Measurements from ENCODE around the gene DTNA.
"Not testable (repeated sequence)": the region's sequence is repeated elsewhere in the genome, so short reads cannot be mapped to it uniquely, and the experiment has no call there.

Gene DTNA

GRCh38 chr18:34718610-34719009 lies 8.5 kb downstream of the DTNA start:
- Histone ChIP-seq H3K27ac (ENCODE audit: poor library complexity, severe bottlenecking) (no peak overlapping the region), H3K4me1 (ENCODE audit: insufficient read depth, poor library complexity, severe bottlenecking) (no peaks in the 10 kb centered on the region), H3K9me3 (ENCODE audit: severe bottlenecking) (no peaks in the 10 kb centered on the region), H3K36me3 (ENCODE audit: low read depth) (no peaks in the 10 kb centered on the region), H3K27me3 (ENCODE audit: insufficient read depth, poor library complexity, severe bottlenecking) (no peaks in the 10 kb centered on the region), H3K4me3 (ENCODE audit: severe bottlenecking) (no peak overlapping the region)
- DNase-seq (ENCODE audit: low spot score), result no peak
- TF ChIP-seq, protein P1, sequence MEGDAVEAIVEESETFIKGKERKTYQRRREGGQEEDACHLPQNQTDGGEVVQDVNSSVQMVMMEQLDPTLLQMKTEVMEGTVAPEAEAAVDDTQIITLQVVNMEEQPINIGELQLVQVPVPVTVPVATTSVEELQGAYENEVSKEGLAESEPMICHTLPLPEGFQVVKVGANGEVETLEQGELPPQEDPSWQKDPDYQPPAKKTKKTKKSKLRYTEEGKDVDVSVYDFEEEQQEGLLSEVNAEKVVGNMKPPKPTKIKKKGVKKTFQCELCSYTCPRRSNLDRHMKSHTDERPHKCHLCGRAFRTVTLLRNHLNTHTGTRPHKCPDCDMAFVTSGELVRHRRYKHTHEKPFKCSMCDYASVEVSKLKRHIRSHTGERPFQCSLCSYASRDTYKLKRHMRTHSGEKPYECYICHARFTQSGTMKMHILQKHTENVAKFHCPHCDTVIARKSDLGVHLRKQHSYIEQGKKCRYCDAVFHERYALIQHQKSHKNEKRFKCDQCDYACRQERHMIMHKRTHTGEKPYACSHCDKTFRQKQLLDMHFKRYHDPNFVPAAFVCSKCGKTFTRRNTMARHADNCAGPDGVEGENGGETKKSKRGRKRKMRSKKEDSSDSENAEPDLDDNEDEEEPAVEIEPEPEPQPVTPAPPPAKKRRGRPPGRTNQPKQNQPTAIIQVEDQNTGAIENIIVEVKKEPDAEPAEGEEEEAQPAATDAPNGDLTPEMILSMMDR (IDR thresholded peaks at IDR 0.05; ENCODE audit: poor library complexity, severe bottlenecking), result no peak
- no peak for ATAC-seq (ENCODE audit: low read depth)

- ATAC-seq (ENCODE audit: low read depth), result no peak
These were observed 10.1 kb downstream of the DTNA start for GRCh38 chr18:34720220-34720619.

DNA sequence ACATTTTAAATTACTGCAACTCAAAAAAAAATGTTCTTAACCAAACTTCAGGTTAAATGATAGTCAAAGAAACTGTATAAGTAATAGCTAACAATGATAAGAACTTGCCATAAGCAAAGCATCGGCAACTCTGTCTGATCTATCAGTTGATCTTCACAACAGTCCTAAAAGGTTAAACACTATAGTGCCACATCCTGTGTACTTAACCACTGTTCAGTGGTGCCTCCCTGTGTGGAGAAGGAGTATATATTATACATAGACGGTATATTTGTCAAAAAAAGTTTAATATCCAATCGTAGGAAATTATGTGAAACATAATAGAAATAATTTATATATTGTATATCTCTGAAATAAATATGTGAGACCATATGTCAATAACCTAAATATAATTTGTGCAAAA lies 13.0 kb downstream of the DTNA start:
- DNase-seq (ENCODE audit: low spot score) (no peak), ATAC-seq (ENCODE audit: low read depth) (peak; percentile 76)
- no peaks in the 10 kb centered on the region for H3K9me3 ChIP-seq (ENCODE audit: severe bottlenecking)

More at GRCh38 chr18:34720220-34720619, 10.1 kb downstream of the DTNA start:
- H3K4me3 ChIP-seq (ENCODE audit: severe bottlenecking), result no peak overlapping the region
- no peaks in the 10 kb centered on the region for H3K4me1 ChIP-seq (ENCODE audit: insufficient read depth, poor library complexity, severe bottlenecking)
- no peaks in the 10 kb centered on the region for H3K27me3 ChIP-seq (ENCODE audit: insufficient read depth, poor library complexity, severe bottlenecking)
- H3K27ac ChIP-seq (ENCODE audit: poor library complexity, severe bottlenecking), result no peak overlapping the region
- no peak for DNase-seq (ENCODE audit: low spot score)
- no peaks in the 10 kb centered on the region for H3K36me3 ChIP-seq (ENCODE audit: low read depth)
- no peaks in the 10 kb centered on the region for H3K9me3 ChIP-seq (ENCODE audit: severe bottlenecking)
- TF ChIP-seq, protein P1 (IDR thresholded peaks at IDR 0.05; ENCODE audit: poor library complexity, severe bottlenecking), result no peak

DNA sequence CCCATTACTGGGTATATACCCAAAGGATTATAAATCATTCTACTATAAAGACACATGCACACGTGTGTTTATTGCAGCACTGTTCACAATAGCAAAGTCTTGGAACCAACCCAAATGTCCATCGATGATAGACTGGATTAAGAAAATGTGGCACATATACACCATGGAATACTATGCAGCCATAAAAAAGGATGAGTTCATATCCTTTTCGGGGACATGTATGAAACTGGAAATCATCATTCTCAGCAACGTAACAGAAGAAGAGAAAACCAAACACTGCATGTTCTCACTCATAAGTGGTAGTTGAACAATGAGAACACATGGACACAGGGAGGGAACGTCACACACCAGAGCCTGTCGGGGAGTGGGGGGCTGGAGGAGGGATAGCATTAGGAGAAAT lies 15.6 kb downstream of the DTNA start:
- H3K4me1 ChIP-seq (ENCODE audit: insufficient read depth, poor library complexity, severe bottlenecking); H3K9me3 ChIP-seq (ENCODE audit: severe bottlenecking); H3K36me3 ChIP-seq (ENCODE audit: low read depth); H3K4me3 ChIP-seq (ENCODE audit: severe bottlenecking); H3K27me3 ChIP-seq (ENCODE audit: insufficient read depth, poor library complexity, severe bottlenecking); ATAC-seq (ENCODE audit: low read depth); H3K27ac ChIP-seq (ENCODE audit: poor library complexity, severe bottlenecking); DNase-seq (ENCODE audit: low spot score): not testable (repeated sequence)

More for the DNA sequence above, 13.0 kb downstream of the DTNA start:
- no peaks in the 10 kb centered on the region for H3K36me3 ChIP-seq (ENCODE audit: low read depth)
- TF ChIP-seq, protein P1 (IDR thresholded peaks at IDR 0.05; ENCODE audit: poor library complexity, severe bottlenecking), result peak; percentile 45
- H3K4me3 ChIP-seq (ENCODE audit: severe bottlenecking), result no peak overlapping the region
- no peaks in the 10 kb centered on the region for H3K27me3 ChIP-seq (ENCODE audit: insufficient read depth, poor library complexity, severe bottlenecking)
- H3K4me1 ChIP-seq (ENCODE audit: insufficient read depth, poor library complexity, severe bottlenecking), result no peaks in the 10 kb centered on the region
- H3K27ac ChIP-seq (ENCODE audit: poor library complexity, severe bottlenecking), result no peak overlapping the region

GRCh38 chr18:34726286-34727004 lies 16.3 kb downstream of the DTNA start:
- TF ChIP-seq, protein P1 (IDR thresholded peaks at IDR 0.05; ENCODE audit: poor library complexity, severe bottlenecking), result no peak

More at GRCh38 chr18:34726286-34727004, 16.3 kb downstream of the DTNA start:
- no peak overlapping the region for H3K27ac ChIP-seq (ENCODE audit: poor library complexity, severe bottlenecking)
- no peak overlapping the region for H3K4me3 ChIP-seq (ENCODE audit: severe bottlenecking)
- H3K9me3 ChIP-seq (ENCODE audit: severe bottlenecking), result no peaks in the 10 kb centered on the region
- ATAC-seq (ENCODE audit: low read depth) (no peak), DNase-seq (ENCODE audit: low spot score) (no peak)
- no peaks in the 10 kb centered on the region for H3K36me3 ChIP-seq (ENCODE audit: low read depth)
- H3K27me3 ChIP-seq (ENCODE audit: insufficient read depth, poor library complexity, severe bottlenecking), result no peaks in the 10 kb centered on the region
- no peaks in the 10 kb centered on the region for H3K4me1 ChIP-seq (ENCODE audit: insufficient read depth, poor library complexity, severe bottlenecking)
